NB4 (cell line): ENCODE results near the gene NELL1.

Experiments
- DNase-seq: peaks from one replicate; pipeline ENCODE4 v3.0.0; 2010; ENCODE audit warnings: low read depth
- H3K4me3 ChIP-seq: one replicate; pipeline ENCODE4 v1.5.1; 2011; ENCODE audit warnings: mild to moderate bottlenecking, low read depth, low read length, moderate library complexity
- MYC ChIP-seq: IDR thresholded peaks from 2 replicates; pipeline ENCODE4 v1.6.1; 2011; ENCODE audit warnings: low read depth, low read length
- POLR2A ChIP-seq: IDR thresholded peaks from 2 replicates; pipeline ENCODE4 v1.6.1; 2011; ENCODE audit warnings: mild to moderate bottlenecking; ENCODE audit not compliant: insufficient read length; ENCODE audit errors: extremely low read depth
- TF ChIP-seq, protein P1 (sequence below): IDR thresholded peaks from 2 replicates; pipeline ENCODE4 v1.6.1; 2011; ENCODE audit warnings: low read depth, low read length
- TF ChIP-seq, protein P2 (sequence below): IDR thresholded peaks from one replicate; pipeline ENCODE4 v1.5.1; 2012; ENCODE audit warnings: low read depth, low read length

NELL1 gene

DNA sequence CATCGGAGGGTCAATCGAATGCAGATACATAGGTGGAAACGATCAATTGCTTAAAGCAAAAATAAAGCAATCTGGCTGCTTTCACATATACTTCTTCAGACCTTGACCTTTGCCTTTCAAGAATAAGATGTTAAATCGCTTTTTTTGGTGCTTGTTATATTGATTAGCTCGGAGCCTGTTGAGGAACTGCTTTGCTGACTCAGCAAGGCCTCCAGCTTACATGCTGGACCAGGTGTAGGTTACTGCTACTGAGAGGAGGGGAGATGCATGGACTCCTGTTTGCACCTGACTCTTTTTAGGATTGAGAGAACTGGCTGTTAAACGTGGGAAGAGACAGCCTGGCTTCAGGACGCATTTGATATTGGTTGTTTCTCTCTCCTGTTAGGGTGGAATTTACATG, 31.3 kb upstream of the NELL1 start:
- TF ChIP-seq POLR2A (no peak), MYC (no peak)
- TF ChIP-seq, protein P1, sequence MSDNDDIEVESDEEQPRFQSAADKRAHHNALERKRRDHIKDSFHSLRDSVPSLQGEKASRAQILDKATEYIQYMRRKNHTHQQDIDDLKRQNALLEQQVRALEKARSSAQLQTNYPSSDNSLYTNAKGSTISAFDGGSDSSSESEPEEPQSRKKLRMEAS, result no peak
- TF ChIP-seq, protein P2, sequence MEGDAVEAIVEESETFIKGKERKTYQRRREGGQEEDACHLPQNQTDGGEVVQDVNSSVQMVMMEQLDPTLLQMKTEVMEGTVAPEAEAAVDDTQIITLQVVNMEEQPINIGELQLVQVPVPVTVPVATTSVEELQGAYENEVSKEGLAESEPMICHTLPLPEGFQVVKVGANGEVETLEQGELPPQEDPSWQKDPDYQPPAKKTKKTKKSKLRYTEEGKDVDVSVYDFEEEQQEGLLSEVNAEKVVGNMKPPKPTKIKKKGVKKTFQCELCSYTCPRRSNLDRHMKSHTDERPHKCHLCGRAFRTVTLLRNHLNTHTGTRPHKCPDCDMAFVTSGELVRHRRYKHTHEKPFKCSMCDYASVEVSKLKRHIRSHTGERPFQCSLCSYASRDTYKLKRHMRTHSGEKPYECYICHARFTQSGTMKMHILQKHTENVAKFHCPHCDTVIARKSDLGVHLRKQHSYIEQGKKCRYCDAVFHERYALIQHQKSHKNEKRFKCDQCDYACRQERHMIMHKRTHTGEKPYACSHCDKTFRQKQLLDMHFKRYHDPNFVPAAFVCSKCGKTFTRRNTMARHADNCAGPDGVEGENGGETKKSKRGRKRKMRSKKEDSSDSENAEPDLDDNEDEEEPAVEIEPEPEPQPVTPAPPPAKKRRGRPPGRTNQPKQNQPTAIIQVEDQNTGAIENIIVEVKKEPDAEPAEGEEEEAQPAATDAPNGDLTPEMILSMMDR, result no peak
- no peak for DNase-seq
- no peak overlapping the region for H3K4me3 ChIP-seq

DNA sequence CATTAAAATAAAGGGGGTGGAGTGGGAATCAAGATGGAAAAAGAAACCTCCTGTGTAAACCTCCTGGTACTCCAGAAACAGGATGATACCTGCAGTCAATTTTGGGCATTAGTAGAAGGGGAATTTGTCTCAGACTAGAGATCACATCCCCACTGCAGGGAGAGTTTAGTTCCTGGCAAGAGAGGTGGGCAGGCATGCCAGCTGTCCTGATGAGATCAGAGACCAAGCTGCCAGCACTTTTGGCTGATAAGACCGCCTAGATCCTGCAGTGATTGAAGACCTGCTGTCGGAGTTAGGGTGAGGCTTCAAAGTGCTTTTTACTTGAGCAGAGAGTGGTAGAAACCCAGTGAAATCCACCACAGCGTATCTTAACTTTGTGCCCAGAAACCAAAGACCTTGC, 29.7 kb upstream of the NELL1 start:
- TF ChIP-seq, protein P1, result no peak
- TF ChIP-seq MYC (no peak), POLR2A (no peak)
- TF ChIP-seq, protein P2, result no peak
- no peak for DNase-seq
- no peak overlapping the region for H3K4me3 ChIP-seq

DNA sequence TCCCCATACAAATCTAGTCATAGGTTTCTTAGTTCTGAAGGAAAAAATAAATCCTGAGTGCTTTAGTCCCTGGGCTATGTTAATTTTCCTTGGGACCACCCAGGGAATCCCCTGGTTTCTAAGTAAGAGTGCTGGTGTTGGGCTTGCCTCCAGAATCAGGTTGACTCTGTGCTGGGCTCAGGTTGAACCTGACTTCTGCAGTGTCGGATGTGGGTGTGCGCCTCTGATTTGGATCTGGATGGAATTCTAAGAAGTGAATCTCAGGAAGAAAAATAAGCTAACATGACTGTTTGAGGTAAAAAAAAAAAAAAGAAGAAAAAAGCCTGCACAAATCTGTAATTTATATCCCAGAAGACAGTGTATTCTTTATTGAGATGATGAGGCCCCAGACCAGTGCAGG, 29.0 kb upstream of the NELL1 start:
- no peak for DNase-seq
- H3K4me3 ChIP-seq, result no peak overlapping the region
- TF ChIP-seq, protein P1, result no peak
- no peak for TF ChIP-seq POLR2A
- no peak for TF ChIP-seq MYC
- TF ChIP-seq, protein P2, result no peak

DNA sequence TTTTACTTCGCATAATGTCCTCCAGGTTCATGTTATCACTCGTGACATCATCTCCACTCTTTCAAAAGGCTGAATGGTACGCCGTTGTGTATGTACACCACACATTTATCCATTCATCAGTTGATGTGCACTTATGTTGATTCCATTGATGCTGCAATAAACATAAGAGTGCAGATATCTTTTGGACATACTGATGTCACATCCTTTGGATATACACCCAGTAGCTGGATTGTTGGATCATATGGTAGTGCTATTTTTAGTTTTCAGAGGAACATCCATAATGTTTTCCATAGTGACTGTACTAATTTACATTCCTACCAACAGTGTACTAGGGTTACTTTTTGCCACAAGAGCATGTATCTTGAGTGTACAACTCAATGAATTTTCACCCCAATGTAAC, 25.0 kb upstream of the NELL1 start:
- no peak overlapping the region for H3K4me3 ChIP-seq
- DNase-seq, result no peak
- TF ChIP-seq, protein P1, result no peak
- TF ChIP-seq MYC (no peak), POLR2A (no peak)
- TF ChIP-seq, protein P2, result no peak

DNA sequence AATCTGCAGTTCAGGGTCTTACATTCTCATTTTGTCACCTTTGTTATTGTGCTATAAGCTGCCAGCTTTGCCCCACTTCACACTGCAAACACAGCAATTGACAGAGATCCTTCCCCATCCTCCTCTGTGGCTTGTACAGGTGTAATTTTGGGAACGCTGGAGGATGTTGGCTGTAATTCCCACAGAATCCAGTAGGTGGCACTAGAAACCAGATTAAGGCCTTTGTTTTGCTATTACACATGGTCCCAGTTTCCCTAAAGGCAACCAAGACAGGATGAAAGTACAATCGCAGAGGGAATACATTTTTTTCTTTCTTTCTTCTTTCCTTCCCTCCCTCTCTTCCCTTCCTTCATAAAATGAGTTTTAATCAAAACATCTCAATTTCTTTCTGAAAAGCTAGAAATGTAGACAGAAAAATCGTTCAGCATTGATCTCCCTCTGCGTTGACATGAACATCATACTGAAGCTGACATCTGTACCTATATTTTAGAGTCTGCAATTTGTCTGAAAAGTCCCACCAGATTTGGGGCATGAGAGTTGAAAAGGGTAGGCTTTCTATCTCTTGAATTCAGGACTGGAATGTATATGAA, 21.3 kb upstream of the NELL1 start:
- peak; percentile 42 for DNase-seq
- TF ChIP-seq, protein P2, result peak; percentile 80
- TF ChIP-seq MYC, result no peak
- TF ChIP-seq, protein P1, result 0 out of 2 replicates have a peak, but pooled peaks have one; percentile 25
- TF ChIP-seq POLR2A, result no peak
- H3K4me3 ChIP-seq, result no peak overlapping the region
